CD4-positive, alpha-beta T cell (primary cell): ENCODE data around the gene CD2AP. TPM values are rescaled to one million over a fixed set of nuclear protein-coding genes. Genes with fewer than 3 reads are reported as not detected.
"Not testable (repeated sequence)": the region's sequence is repeated elsewhere in the genome, so short reads cannot be mapped to it uniquely, and the experiment has no call there.

Source experiments
- ATAC-seq: fragments of 200-7000 bp; cut with Tn5 transposase; one replicate; pipeline ENCODE4 v1.10.0; 2022; ENCODE audit warnings: mild to moderate bottlenecking; ENCODE audit not compliant: poor library complexity
- CTCF ChIA-PET: fragments of 350-600 bp; sonication (Branson Sonifier 250); formaldehyde crosslinking; loops from one replicate; lab custom pipeline; 2021; ENCODE audit warnings: antibody characterized with exemption, inconsistent platforms; lab: Charles Lee
- POLR2A ChIA-PET: fragments of 350-600 bp; sonication (Branson Sonifier 250); formaldehyde crosslinking; loops from one replicate; lab custom pipeline; 2021; ENCODE audit warnings: antibody characterized with exemption, inconsistent platforms; lab: Charles Lee
- DNase-seq, 14 experiments: peaks; one replicate each; pipeline ENCODE4 v3.0.0-alpha.2; 2013 to 2020; ENCODE audit warnings: mixed read lengths in 2 of 14
- H3K27ac ChIP-seq, 2 donors: one replicate each; pipeline versions ENCODE4 v1.5.1 to v1.7.0; 2013; ENCODE audit warnings: low read length in 2 of 2, low read depth in 1 of 2, mild to moderate bottlenecking in 1 of 2
- H3K27me3 ChIP-seq, 2 experiments: 1 replicate in 1 of 2; 2 replicates in 1 of 2; pipeline versions ENCODE4 v1.6.1 to v1.7.0; 2013; ENCODE audit warnings: low read length in 2 of 2, control low read depth in 1 of 2, mild to moderate bottlenecking in 1 of 2, moderate library complexity in 1 of 2; ENCODE audit not compliant: insufficient read depth in 2 of 2, control insufficient read depth in 1 of 2
- H3K36me3 ChIP-seq: one replicate; pipeline ENCODE4 v1.6.1; 2013; ENCODE audit warnings: low read length, control low read depth; ENCODE audit not compliant: insufficient read depth
- H3K4me1 ChIP-seq: one replicate; pipeline ENCODE4 v1.6.1; 2013; ENCODE audit warnings: low read length, control low read depth; ENCODE audit not compliant: insufficient read depth
- H3K4me3 ChIP-seq: one replicate; pipeline ENCODE4 v1.5.1; 2013; ENCODE audit warnings: mild to moderate bottlenecking, low read length, moderate library complexity
- H3K9me3 ChIP-seq, 2 experiments: 1 replicate in 1 of 2; 2 replicates in 1 of 2; pipeline versions ENCODE4 v1.6.1 to v1.7.0; 2013; ENCODE audit warnings: low read length in 2 of 2, mild to moderate bottlenecking in 2 of 2, control low read depth in 1 of 2, moderate library complexity in 1 of 2; ENCODE audit not compliant: control insufficient read depth in 1 of 2, insufficient read depth in 1 of 2
- H3K27ac Mint-ChIP-seq: one replicate; pipeline ENCODE4 v1.8.0; 2020; ENCODE audit warnings: mixed read lengths
- H3K27me3 Mint-ChIP-seq: one replicate; pipeline ENCODE4 v1.8.0; 2021; ENCODE audit warnings: mixed read lengths
- H3K36me3 Mint-ChIP-seq: one replicate; pipeline ENCODE4 v1.8.0; 2021; ENCODE audit warnings: low read depth, mixed read lengths
- H3K4me1 Mint-ChIP-seq: one replicate; pipeline ENCODE4 v1.8.0; 2021; ENCODE audit warnings: low read depth, mixed read lengths
- H3K4me3 Mint-ChIP-seq: one replicate; pipeline ENCODE4 v1.8.0; 2020; ENCODE audit warnings: mild to moderate bottlenecking, mixed read lengths
- H3K9me3 Mint-ChIP-seq: one replicate; pipeline ENCODE4 v1.8.0; 2020; ENCODE audit warnings: mixed read lengths
- CTCF ChIP-seq: fragments of 200-600 bp; IDR thresholded peaks from one replicate; pipeline ENCODE4 v1.8.0; 2022; ENCODE audit warnings: antibody characterized with exemption, mild to moderate bottlenecking
- intact Hi-C, 2 experiments: fragments of 100-400 bp; cut with DNase I in 1 of 2; cut with micrococcal nuclease in 1 of 2; formaldehyde crosslinking; loops; one replicate each; pipeline versions ENCODE4 v1.15.1 to v1.9.0; 2023 to 2025; cut with DNase I, micrococcal nuclease
- total RNA-seq, 174 experiments: library from RNA in 2 of 174; stranded (reverse) in 2 of 174; gene quantifications; one replicate each; pipeline ENCODE4 v1.2.3 and lab custom pipeline; 2021 to 2026

Gene CD2AP
- total RNA-seq, 2 experiments from 2014 or later = 29.4 to 31.3 TPM

- no peaks in the 10 kb centered on the region for H3K27me3 ChIP-seq
- no peak for TF ChIP-seq CTCF
- no peak overlapping the region for H3K4me3 ChIP-seq
- Mint-ChIP-seq H3K9me3 (no peaks in the 10 kb centered on the region), H3K27ac (no peak overlapping the region), H3K4me3 (no peak overlapping the region), H3K27me3 (peaks cover 5% of the 10 kb centered on the region), H3K36me3 (no peaks in the 10 kb centered on the region), H3K4me1 (no peaks in the 10 kb centered on the region)
- no peak overlapping the region for H3K27ac ChIP-seq
- DNase-seq (no peak), ATAC-seq (no peak)
- POLR2A ChIA-PET = no interaction called here
- peaks cover 0 to under 1% of the 10 kb centered on the region in 2 experiments for H3K9me3 ChIP-seq
- CTCF ChIA-PET = no interaction called here
- H3K4me1 ChIP-seq = no peaks in the 10 kb centered on the region
- intact Hi-C loops = no loop called here
- no peaks in the 10 kb centered on the region for H3K36me3 ChIP-seq
These were observed 169.1 kb downstream of the CD2AP start for GRCh38 chr6:47646689-47647088.

- no peaks in the 10 kb centered on the region for H3K36me3 Mint-ChIP-seq
- no peaks in the 10 kb centered on the region for H3K9me3 Mint-ChIP-seq
- Histone ChIP-seq H3K27ac (no peak overlapping the region), H3K27me3 (no peaks in the 10 kb centered on the region), H3K36me3 (no peaks in the 10 kb centered on the region), H3K4me1 (no peaks in the 10 kb centered on the region), H3K4me3 (no peak overlapping the region), H3K9me3 (no peaks in the 10 kb centered on the region)
- ATAC-seq (no peak), DNase-seq (no peak)
- intact Hi-C loops = no loop called here
- ChIA-PET CTCF (no interaction called here), POLR2A (no interaction called here)
- no peak for TF ChIP-seq CTCF
- H3K27ac Mint-ChIP-seq = no peak overlapping the region
- H3K27me3 Mint-ChIP-seq = peaks cover 5% of the 10 kb centered on the region
- H3K4me1 Mint-ChIP-seq = no peaks in the 10 kb centered on the region
- no peak overlapping the region for H3K4me3 Mint-ChIP-seq
These were observed 169.6 kb downstream of the CD2AP start for GRCh38 chr6:47647188-47647587.

GRCh38 chr6:47647626-47648025, 170.0 kb downstream of the CD2AP start:
- H3K27ac Mint-ChIP-seq, H3K4me3 Mint-ChIP-seq, H3K36me3 ChIP-seq, DNase-seq, H3K4me1 Mint-ChIP-seq, H3K27ac ChIP-seq, H3K27me3 ChIP-seq, intact Hi-C loops, H3K4me3 ChIP-seq, ATAC-seq, H3K27me3 Mint-ChIP-seq, H3K4me1 ChIP-seq, H3K9me3 Mint-ChIP-seq, H3K9me3 ChIP-seq, POLR2A ChIA-PET, CTCF ChIA-PET, H3K36me3 Mint-ChIP-seq: not testable (repeated sequence)

- Mint-ChIP-seq H3K4me1 (no peaks in the 10 kb centered on the region), H3K36me3 (no peaks in the 10 kb centered on the region), H3K9me3 (no peaks in the 10 kb centered on the region), H3K27me3 (peaks cover 5% of the 10 kb centered on the region), H3K27ac (no peak overlapping the region), H3K4me3 (no peak overlapping the region)
- ChIA-PET CTCF (no interaction called here), POLR2A (no interaction called here)
- Histone ChIP-seq H3K9me3 (no peaks in the 10 kb centered on the region), H3K4me1 (no peaks in the 10 kb centered on the region), H3K36me3 (no peaks in the 10 kb centered on the region), H3K27ac (no peak overlapping the region), H3K4me3 (no peak overlapping the region), H3K27me3 (no peaks in the 10 kb centered on the region)
- DNase-seq = no peak
- TF ChIP-seq CTCF = no peak
- intact Hi-C loops = no loop called here
- no peak for ATAC-seq
These were observed 170.4 kb downstream of the CD2AP start for GRCh38 chr6:47648031-47648430.
